ENCODE data around the gene PLCD3. TPM values are rescaled to one million over a fixed set of nuclear protein-coding genes. Genes with fewer than 3 reads are reported as not detected.
A peak's percentile ranks its signal among the peaks of the same experiment; 100 is the strongest.

PLCD3 gene
- total and polyA plus RNA-seq, 2 of the 13 experiments (the other 11 are each of a cell fraction or from before 2014, with no cell fraction given): 11.3 to 39.1 TPM

DNA sequence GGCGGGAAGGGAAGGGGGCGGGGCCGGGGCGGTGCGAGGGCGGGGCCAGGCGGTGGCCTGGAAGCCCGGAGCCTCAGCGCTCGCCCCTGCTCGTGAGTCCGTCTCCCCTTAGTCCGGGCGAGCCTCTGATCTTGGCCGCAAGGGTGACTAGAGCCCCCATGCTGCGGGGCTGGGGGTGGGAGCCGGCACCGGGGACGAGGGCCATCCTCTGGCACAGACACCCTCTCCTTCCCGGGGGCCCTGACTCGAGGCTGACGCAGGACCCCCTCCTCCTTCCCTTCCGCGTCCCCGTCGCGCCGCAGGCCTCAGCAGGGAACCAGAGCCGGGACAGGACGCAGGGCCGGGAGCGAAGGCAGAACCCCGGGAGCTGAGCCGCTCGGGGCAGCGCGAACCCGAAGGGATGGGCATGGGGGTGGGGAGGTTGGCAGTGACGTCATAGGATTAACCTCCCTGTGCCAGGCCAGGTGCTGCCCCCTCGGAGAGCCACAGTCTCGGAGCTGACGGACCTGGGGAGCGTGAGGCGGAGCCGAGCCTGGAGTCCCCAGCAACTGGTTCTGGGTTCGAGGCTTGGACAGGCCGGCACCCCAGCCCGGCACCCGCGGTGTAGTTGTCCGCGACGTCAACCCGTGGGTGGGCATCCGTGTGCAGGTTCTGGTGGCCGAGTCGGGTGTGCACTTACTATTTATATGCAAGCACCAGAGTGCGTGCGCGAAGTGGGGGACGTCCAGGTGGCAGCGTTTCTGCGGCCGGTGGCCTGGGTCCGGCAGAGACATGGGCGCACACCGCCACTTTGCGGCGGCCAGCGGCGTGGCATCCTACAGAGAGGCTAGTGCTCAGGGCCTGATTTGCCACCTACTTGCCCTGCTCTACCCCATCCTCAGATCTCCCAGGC, 503 bp upstream of the PLCD3 start (continued):
- TF ChIP-seq, protein P1, sequence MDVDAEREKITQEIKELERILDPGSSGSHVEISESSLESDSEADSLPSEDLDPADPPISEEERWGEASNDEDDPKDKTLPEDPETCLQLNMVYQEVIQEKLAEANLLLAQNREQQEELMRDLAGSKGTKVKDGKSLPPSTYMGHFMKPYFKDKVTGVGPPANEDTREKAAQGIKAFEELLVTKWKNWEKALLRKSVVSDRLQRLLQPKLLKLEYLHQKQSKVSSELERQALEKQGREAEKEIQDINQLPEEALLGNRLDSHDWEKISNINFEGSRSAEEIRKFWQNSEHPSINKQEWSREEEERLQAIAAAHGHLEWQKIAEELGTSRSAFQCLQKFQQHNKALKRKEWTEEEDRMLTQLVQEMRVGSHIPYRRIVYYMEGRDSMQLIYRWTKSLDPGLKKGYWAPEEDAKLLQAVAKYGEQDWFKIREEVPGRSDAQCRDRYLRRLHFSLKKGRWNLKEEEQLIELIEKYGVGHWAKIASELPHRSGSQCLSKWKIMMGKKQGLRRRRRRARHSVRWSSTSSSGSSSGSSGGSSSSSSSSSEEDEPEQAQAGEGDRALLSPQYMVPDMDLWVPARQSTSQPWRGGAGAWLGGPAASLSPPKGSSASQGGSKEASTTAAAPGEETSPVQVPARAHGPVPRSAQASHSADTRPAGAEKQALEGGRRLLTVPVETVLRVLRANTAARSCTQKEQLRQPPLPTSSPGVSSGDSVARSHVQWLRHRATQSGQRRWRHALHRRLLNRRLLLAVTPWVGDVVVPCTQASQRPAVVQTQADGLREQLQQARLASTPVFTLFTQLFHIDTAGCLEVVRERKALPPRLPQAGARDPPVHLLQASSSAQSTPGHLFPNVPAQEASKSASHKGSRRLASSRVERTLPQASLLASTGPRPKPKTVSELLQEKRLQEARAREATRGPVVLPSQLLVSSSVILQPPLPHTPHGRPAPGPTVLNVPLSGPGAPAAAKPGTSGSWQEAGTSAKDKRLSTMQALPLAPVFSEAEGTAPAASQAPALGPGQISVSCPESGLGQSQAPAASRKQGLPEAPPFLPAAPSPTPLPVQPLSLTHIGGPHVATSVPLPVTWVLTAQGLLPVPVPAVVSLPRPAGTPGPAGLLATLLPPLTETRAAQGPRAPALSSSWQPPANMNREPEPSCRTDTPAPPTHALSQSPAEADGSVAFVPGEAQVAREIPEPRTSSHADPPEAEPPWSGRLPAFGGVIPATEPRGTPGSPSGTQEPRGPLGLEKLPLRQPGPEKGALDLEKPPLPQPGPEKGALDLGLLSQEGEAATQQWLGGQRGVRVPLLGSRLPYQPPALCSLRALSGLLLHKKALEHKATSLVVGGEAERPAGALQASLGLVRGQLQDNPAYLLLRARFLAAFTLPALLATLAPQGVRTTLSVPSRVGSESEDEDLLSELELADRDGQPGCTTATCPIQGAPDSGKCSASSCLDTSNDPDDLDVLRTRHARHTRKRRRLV (CRISPR knock-in tag; IDR thresholded peaks at IDR 0.05): no peak
- TF ChIP-seq YEATS2 (CRISPR knock-in tag; IDR thresholded peaks at IDR 0.05; ENCODE audit: borderline replicate concordance) (no peak), ZFX (CRISPR knock-in tag; IDR thresholded peaks at IDR 0.05; ENCODE audit: low read depth) (peak; percentile 95), ZNF83 (CRISPR knock-in tag; IDR thresholded peaks at IDR 0.05; ENCODE audit: borderline replicate concordance) (peak; percentile 53; the same call in 1 of the 2 replicates), BHLHE40 (IDR thresholded peaks at IDR 0.05; ENCODE audit: low read length) (0 out of 2 replicates have a peak, but pooled peaks have one; percentile 2), CHCHD3 (CRISPR knock-in tag; IDR thresholded peaks at IDR 0.05) (0 out of 2 replicates have a peak, but pooled peaks have one; percentile 57), SALL1 (CRISPR knock-in tag; IDR thresholded peaks at IDR 0.05) (peak; percentile 52; the same call in 1 of the 2 replicates), HDAC2 (CRISPR knock-in tag; IDR thresholded peaks at IDR 0.05) (peak; percentile 46; the same call in 1 of the 2 replicates), FOSL2 (CRISPR knock-in tag; IDR thresholded peaks at IDR 0.05) (peak; percentile 20), NFE2L1 (CRISPR knock-in tag; IDR thresholded peaks at IDR 0.05; ENCODE audit: borderline replicate concordance) (no peak; the same call in 1 of the 2 replicates), ARNTL (CRISPR knock-in tag; IDR thresholded peaks at IDR 0.05) (peak; percentile 53; the same call in 1 of the 2 replicates), MED13 (CRISPR knock-in tag; IDR thresholded peaks at IDR 0.05) (no peak)
- TF ChIP-seq, protein P2, sequence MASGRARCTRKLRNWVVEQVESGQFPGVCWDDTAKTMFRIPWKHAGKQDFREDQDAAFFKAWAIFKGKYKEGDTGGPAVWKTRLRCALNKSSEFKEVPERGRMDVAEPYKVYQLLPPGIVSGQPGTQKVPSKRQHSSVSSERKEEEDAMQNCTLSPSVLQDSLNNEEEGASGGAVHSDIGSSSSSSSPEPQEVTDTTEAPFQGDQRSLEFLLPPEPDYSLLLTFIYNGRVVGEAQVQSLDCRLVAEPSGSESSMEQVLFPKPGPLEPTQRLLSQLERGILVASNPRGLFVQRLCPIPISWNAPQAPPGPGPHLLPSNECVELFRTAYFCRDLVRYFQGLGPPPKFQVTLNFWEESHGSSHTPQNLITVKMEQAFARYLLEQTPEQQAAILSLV (CRISPR knock-in tag; IDR thresholded peaks at IDR 0.05; ENCODE audit: borderline replicate concordance): 0 out of 2 replicates have a peak, but pooled peaks have one; percentile 38
- TF ChIP-seq, protein P3, sequence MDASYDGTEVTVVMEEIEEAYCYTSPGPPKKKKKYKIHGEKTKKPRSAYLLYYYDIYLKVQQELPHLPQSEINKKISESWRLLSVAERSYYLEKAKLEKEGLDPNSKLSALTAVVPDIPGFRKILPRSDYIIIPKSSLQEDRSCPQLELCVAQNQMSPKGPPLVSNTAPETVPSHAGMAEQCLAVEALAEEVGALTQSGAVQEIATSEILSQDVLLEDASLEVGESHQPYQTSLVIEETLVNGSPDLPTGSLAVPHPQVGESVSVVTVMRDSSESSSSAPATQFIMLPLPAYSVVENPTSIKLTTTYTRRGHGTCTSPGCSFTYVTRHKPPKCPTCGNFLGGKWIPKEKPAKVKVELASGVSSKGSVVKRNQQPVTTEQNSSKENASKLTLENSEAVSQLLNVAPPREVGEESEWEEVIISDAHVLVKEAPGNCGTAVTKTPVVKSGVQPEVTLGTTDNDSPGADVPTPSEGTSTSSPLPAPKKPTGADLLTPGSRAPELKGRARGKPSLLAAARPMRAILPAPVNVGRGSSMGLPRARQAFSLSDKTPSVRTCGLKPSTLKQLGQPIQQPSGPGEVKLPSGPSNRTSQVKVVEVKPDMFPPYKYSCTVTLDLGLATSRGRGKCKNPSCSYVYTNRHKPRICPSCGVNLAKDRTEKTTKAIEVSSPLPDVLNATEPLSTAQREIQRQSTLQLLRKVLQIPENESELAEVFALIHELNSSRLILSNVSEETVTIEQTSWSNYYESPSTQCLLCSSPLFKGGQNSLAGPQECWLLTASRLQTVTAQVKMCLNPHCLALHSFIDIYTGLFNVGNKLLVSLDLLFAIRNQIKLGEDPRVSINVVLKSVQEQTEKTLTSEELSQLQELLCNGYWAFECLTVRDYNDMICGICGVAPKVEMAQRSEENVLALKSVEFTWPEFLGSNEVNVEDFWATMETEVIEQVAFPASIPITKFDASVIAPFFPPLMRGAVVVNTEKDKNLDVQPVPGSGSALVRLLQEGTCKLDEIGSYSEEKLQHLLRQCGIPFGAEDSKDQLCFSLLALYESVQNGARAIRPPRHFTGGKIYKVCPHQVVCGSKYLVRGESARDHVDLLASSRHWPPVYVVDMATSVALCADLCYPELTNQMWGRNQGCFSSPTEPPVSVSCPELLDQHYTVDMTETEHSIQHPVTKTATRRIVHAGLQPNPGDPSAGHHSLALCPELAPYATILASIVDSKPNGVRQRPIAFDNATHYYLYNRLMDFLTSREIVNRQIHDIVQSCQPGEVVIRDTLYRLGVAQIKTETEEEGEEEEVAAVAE (CRISPR knock-in tag; IDR thresholded peaks at IDR 0.05; ENCODE audit: borderline replicate concordance): 0 out of 2 replicates have a peak, but pooled peaks have one; percentile 37
- TF ChIP-seq, protein P4, sequence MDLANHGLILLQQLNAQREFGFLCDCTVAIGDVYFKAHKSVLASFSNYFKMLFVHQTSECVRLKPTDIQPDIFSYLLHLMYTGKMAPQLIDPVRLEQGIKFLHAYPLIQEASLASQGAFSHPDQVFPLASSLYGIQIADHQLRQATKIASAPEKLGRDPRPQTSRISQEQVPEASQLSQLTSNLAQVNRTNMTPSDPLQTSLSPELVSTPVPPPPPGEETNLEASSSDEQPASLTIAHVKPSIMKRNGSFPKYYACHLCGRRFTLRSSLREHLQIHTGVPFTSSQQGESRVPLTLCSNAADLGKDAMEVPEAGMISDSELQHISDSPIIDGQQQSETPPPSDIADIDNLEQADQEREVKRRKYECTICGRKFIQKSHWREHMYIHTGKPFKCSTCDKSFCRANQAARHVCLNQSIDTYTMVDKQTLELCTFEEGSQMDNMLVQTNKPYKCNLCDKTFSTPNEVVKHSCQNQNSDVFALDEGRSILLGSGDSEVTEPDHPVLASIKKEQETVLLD (CRISPR knock-in tag; IDR thresholded peaks at IDR 0.05; ENCODE audit: low read depth): 0 out of 2 replicates have a peak, but pooled peaks have one; percentile 70
